Measurements from ENCODE around the gene PBX1. TPM values are rescaled to one million over a fixed set of nuclear protein-coding genes. Genes with fewer than 3 reads are reported as not detected.

Gene PBX1
- total RNA-seq, 4 donors from 2014 or later, result 89.6 to 138 (median 112) TPM

DNA sequence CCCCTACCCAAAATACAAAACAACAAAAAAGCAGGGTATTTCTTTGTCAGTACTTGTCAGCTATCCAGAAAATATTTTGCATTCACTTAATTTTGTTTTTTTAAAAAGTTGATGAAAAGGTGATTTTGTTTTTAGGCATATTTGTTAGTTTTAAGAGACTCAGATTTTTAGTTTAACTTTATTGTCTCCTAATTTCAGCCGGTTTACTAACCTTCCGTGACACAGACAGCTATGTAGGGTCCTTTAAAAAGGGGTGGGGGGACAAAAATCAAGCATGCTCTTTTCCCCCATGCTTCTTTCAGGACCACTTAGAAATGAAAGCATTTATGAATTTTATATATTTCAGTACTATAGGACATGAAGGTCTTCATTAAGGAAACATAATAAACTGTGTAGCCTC lies 1.6 kb downstream of the PBX1 start:
- intact Hi-C loops (cut with DNase I), result loop anchor here (5.0 to 10.0 kb wide), 3 partner anchors 57 to 227 kb away; no protein-coding TSS in a partner anchor
- WGBS, result 8% methylated on average over 2 of the region's 2 CpGs

DNA sequence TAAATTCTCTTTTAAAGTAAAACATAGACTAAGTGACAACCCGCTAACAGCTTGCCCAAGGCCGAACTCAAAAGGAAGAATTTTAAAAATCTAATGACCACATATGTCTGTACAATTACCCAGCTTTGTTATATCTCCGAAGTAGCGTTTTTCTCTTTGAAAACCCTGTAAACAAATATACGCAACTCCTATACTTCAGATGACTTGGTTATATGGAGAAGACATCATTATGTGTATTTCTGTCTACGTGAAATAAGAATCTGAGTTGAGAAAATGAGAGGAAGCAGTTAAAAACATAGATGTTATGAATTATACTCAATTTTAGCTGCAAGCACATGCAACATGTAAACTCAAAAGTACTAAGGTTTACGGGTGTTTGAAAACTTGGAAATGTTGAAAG lies 2.0 kb downstream of the PBX1 start:
- H3K9me3 ChIP-seq, result no peaks in the 10 kb centered on the region
- intact Hi-C loops (cut with DNase I), result loop anchor here (5.0 to 10.0 kb wide), 3 partner anchors 56 to 226 kb away; no protein-coding TSS in a partner anchor
- DNase-seq (ENCODE audit: extremely low spot score), result no peak
- H3K27ac ChIP-seq (replicated peaks in 1 of 4), result peak overlapping the region; percentile 84 to 90 (median 86)
- H3K4me3 ChIP-seq, result peak overlapping the region; percentile 71 to 86 (median 78)
- no peaks in the 10 kb centered on the region for H3K36me3 ChIP-seq
- TF ChIP-seq POLR2AphosphoS5 (IDR thresholded peaks at IDR 0.05) (no peak), EP300 (IDR thresholded peaks at IDR 0.05) (no peak), POLR2A (IDR thresholded peaks at IDR 0.05; ENCODE audit: low read depth) (no peak)
- H3K4me1 ChIP-seq, result peaks cover 12 to 19% (median 14%) of the 10 kb centered on the region in 4 donors
- H3K27me3 ChIP-seq, result no peaks in the 10 kb centered on the region
- 6% methylated on average over 7 of the region's 7 CpGs for WGBS

More for the DNA sequence above, 1.6 kb downstream of the PBX1 start:
- peak overlapping the region; percentile 84 to 90 (median 86) for H3K27ac ChIP-seq (replicated peaks in 1 of 4)
- H3K4me1 ChIP-seq, result peaks cover 10 to 15% (median 11%) of the 10 kb centered on the region in 4 donors
- TF ChIP-seq POLR2AphosphoS5 (IDR thresholded peaks at IDR 0.05), result no peak
- no peak for TF ChIP-seq POLR2A (IDR thresholded peaks at IDR 0.05; ENCODE audit: low read depth)
- TF ChIP-seq, protein P1, sequence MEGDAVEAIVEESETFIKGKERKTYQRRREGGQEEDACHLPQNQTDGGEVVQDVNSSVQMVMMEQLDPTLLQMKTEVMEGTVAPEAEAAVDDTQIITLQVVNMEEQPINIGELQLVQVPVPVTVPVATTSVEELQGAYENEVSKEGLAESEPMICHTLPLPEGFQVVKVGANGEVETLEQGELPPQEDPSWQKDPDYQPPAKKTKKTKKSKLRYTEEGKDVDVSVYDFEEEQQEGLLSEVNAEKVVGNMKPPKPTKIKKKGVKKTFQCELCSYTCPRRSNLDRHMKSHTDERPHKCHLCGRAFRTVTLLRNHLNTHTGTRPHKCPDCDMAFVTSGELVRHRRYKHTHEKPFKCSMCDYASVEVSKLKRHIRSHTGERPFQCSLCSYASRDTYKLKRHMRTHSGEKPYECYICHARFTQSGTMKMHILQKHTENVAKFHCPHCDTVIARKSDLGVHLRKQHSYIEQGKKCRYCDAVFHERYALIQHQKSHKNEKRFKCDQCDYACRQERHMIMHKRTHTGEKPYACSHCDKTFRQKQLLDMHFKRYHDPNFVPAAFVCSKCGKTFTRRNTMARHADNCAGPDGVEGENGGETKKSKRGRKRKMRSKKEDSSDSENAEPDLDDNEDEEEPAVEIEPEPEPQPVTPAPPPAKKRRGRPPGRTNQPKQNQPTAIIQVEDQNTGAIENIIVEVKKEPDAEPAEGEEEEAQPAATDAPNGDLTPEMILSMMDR (IDR thresholded peaks at IDR 0.05), result no peak
- no peak for TF ChIP-seq EP300 (IDR thresholded peaks at IDR 0.05)
- no peaks in the 10 kb centered on the region for H3K27me3 ChIP-seq
- no peaks in the 10 kb centered on the region for H3K9me3 ChIP-seq
- DNase-seq (ENCODE audit: extremely low spot score), result no peak
- no peaks in the 10 kb centered on the region for H3K36me3 ChIP-seq
- peak overlapping the region; percentile 71 to 86 (median 78) for H3K4me3 ChIP-seq

DNA sequence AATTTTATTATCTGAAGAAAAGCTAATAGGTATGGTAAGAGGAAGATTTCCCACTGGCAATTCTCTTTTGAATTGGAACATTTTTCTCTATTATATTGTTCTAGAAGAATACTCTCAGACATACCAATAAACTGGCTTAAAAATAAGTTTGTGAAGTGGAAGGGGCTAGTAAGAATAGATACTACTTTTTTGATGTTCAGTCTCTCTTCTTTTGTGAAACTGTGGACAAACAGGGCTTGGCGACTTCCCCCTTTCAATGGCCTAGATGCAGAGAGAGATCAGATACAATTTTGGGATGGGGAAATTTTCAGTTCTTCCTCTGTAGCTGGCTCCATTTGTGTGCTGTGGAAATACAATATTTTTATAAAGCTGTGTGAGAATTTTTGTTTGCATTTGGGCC lies 2.5 kb downstream of the PBX1 start:
- Histone ChIP-seq H3K9me3 (no peaks in the 10 kb centered on the region), H3K4me3 (peak overlapping the region; percentile 71 to 86 (median 78)), H3K36me3 (no peaks in the 10 kb centered on the region), H3K27me3 (no peaks in the 10 kb centered on the region), H3K4me1 (peaks cover 12 to 24% (median 19%) of the 10 kb centered on the region in 4 donors), H3K27ac (replicated peaks in 1 of 4) (peak overlapping the region; percentile 84 to 90 (median 86))
- TF ChIP-seq POLR2A (IDR thresholded peaks at IDR 0.05; ENCODE audit: low read depth), result no peak
- no peak for TF ChIP-seq POLR2AphosphoS5 (IDR thresholded peaks at IDR 0.05)
- TF ChIP-seq, protein P1 (IDR thresholded peaks at IDR 0.05), result no peak
- TF ChIP-seq EP300 (IDR thresholded peaks at IDR 0.05), result no peak
- no peak for DNase-seq (ENCODE audit: extremely low spot score)
- intact Hi-C loops (cut with DNase I), result loop anchor here (5.0 to 10.0 kb wide), 3 partner anchors 56 to 226 kb away; no protein-coding TSS in a partner anchor
- 11% methylated on average over 1 of the region's 1 CpG for WGBS

GRCh38 chr1:164562061-164562460 lies 3.1 kb downstream of the PBX1 start:
- no peak for DNase-seq (ENCODE audit: extremely low spot score)
- H3K36me3 ChIP-seq, result no peaks in the 10 kb centered on the region
- H3K27ac ChIP-seq (replicated peaks in 1 of 4), result peak overlapping the region; percentile 84 to 90 (median 86)
- H3K4me3 ChIP-seq, result peak overlapping the region; percentile 71 to 86 (median 78)
- no peaks in the 10 kb centered on the region for H3K27me3 ChIP-seq
- intact Hi-C loops (cut with DNase I), result loop anchor here (5.0 to 10.0 kb wide), 3 partner anchors 55 to 225 kb away; no protein-coding TSS in a partner anchor
- TF ChIP-seq, protein P1 (IDR thresholded peaks at IDR 0.05), result no peak
- TF ChIP-seq POLR2AphosphoS5 (IDR thresholded peaks at IDR 0.05) (no peak), POLR2A (IDR thresholded peaks at IDR 0.05; ENCODE audit: low read depth) (no peak), EP300 (IDR thresholded peaks at IDR 0.05) (no peak)
- H3K4me1 ChIP-seq, result peaks cover 12 to 30% (median 25%) of the 10 kb centered on the region in 4 donors
- H3K9me3 ChIP-seq, result no peaks in the 10 kb centered on the region

DNA sequence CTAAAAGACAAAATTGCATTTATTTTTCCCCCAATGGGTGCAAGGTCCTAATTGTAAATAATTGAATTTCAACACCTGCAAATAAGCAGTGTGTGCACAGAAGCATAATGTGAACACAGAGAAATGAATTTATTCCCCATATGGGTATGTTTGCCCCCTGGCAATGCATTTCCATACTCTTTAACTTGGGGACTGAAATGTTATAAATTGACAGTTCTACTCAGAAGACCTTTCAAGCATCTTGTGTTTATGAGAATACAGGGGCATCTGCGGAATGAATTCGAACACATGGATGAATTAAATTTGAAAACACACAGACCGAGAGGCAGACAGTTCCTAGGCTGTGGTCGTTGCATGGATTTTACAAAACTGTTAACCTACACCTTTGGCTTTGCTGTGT lies 3.5 kb downstream of the PBX1 start:
- WGBS, result 39% methylated on average over 4 of the region's 4 CpGs
- Histone ChIP-seq H3K36me3 (no peaks in the 10 kb centered on the region), H3K4me3 (peak overlapping the region; percentile 71 to 86 (median 78)), H3K9me3 (no peaks in the 10 kb centered on the region), H3K27me3 (no peaks in the 10 kb centered on the region), H3K27ac (replicated peaks in 1 of 4) (peak overlapping the region; percentile 84 to 90 (median 86)), H3K4me1 (peaks cover 9 to 34% (median 28%) of the 10 kb centered on the region in 4 donors)
- TF ChIP-seq EP300 (IDR thresholded peaks at IDR 0.05) (no peak), POLR2A (IDR thresholded peaks at IDR 0.05; ENCODE audit: low read depth) (no peak)
- TF ChIP-seq, protein P1 (IDR thresholded peaks at IDR 0.05), result no peak
- intact Hi-C loops (cut with DNase I), result loop anchor here (5.0 to 10.0 kb wide), 3 partner anchors 55 to 225 kb away; no protein-coding TSS in a partner anchor
- DNase-seq (ENCODE audit: extremely low spot score), result no peak
